ENCODE data around the gene CLSTN3.

DNA sequence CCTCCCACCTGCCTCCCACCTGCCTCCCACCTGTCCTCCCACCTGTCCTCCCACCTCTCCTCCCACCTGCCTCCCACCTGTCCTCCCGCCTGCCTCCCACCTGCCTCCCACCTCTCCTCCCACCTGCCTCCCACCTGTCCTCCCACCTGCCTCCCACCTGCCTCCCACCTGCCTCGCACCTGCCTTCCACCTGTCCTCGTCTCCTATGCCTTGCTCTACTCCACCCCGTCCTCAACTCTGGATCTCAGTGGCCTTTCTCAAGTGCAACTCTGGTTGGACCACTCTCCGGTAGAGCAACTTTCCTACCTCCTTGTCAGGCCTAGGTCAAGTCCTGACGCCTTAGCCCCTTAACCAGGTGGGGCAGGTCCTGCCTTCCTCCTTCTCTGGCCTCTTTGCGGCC is 30.0 kb downstream of the CLSTN3 start:
- TF ChIP-seq CTCF (IDR thresholded peaks at IDR 0.05) = no peak
- no peak for TF ChIP-seq POLR2A (IDR thresholded peaks at IDR 0.05)
